Cardiac septum (tissue), 1 donor: ENCODE data around the gene THEM4. TPM values are rescaled to one million over a fixed set of nuclear protein-coding genes. Genes with fewer than 3 reads are reported as not detected.
"Not testable (repeated sequence)": the region's sequence is repeated elsewhere in the genome, so short reads cannot be mapped to it uniquely, and the experiment has no call there.

Experiments used
- DNase-seq: peaks from one replicate; pipeline ENCODE4 v3.0.0-alpha.2; 2020; ENCODE audit warnings: low spot score
- intact Hi-C: fragments of 100-400 bp; cut with DNase I; formaldehyde crosslinking; loops from one replicate; pipeline ENCODE4 v1.14.0; 2022
- total RNA-seq: library from RNA; stranded (reverse); fragmentation: NEBNext Ultra II Directional; extraction: Animal tissue kit (Norgen Biotek cat#: 25700); gene quantifications from one replicate; pipeline ENCODE4 v1.2.1, GENCODE V29; 2021
- donor health status: DM: no; HTN: no; CAD: no.

Gene THEM4
- total RNA-seq, 1 donor from 2014 or later, result 15.7 TPM

- no peak for DNase-seq
- intact Hi-C loops, result no loop called here
Observed at GRCh38 chr1:151902858-151903257, 6.5 kb downstream of the THEM4 start.

DNA sequence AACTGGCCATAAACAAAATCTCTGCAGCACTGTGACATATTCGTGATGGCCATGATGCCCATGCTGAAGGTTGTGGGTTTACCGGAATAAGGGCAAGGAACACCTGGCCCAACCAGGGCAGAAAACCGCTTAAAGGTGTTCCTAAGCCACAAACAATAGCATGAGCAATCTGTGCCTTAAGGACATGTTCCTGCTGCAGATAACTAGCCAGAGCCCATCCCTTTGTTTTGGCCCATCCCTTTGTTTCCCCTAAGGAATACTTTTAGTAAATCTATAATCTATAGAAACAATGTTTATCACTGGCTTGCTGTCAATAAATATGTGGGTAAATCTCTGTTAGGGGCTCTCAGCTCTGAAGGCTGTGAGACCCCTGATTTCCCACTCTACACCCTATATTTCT is 8.5 kb downstream of the THEM4 start:
- DNase-seq, intact Hi-C loops: not testable (repeated sequence)

- intact Hi-C loops, result no loop called here
- DNase-seq, result no peak
Observed at GRCh38 chr1:151898519-151898991, 10.8 kb downstream of the THEM4 start.

DNA sequence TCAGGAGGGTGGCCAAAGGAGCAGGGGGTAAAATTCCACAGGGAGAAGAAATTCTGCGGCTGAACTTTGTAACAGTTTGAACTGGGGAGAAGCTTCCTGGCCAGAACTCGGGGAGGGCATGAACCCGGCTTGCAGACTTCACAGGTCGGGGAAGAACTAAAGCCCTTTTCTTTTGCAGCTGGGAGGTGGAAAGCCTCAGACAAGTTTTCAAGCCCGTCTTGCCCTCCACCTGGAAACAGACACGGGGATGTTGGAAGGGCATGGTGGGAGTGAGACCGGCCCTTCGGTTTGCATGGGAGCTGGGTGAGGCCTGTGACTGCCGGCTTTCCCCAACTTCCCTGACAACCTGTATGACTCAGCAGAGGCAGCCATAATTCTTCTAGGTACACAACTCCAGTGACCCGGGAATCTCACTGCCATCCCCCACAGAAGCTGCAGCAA is 11.3 kb downstream of the THEM4 start:
- intact Hi-C loops, result no loop called here

GRCh38 chr1:151893176-151893924 is 16.0 kb downstream of the THEM4 start:
- intact Hi-C loops, result no loop called here
- DNase-seq, result no peak

More for the DNA sequence above, 11.3 kb downstream of the THEM4 start:
- no peak for DNase-seq

DNA sequence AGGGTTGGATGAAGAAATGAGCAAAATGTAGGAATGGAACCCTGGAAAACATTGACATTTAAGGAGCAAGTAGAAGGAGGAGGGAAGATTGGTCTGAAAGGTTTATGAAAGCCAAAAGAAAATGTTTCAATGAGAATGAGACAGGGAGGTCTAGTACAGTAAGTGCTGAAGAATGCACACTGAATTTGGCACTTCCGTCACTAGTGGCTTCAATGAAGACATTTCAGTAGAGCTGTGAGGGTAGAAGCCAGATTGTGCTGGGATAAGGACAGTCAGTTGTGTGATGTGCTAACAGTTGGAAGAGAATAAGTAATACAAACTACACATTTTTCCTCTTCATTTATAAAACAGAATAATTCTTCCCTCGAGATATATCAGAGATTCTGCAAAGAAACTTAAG is 17.1 kb downstream of the THEM4 start:
- intact Hi-C loops, result no loop called here
- no peak for DNase-seq

GRCh38 chr1:151891512-151891911 is 17.8 kb downstream of the THEM4 start:
- intact Hi-C loops, result no loop called here
- DNase-seq, result no peak

DNA sequence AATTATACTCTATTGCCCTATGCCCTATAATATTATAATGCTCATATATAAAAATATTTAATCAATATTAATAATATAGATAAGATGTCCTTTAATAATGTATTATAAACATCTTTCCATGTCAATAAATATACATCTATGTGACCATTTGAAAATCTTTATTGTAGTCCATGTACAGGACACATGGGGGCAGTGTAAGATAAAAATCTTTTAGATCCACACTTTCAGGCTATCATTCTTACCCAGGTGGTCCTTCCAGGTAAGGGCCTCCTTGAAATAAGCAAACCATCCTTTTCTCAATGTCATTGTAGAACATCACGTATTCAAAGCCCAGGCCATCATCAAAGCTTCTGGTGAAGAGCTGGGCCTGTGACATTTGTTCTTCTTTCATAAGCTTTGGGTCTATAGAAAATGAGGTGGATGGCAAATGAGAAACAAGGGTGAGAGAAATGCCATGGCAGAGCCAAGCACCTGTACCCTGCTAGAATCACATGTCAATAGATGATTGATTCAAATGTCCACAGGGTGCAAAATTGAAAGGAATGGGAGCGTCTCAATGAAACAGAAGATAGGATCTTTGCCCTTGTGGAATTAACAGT is 20.2 kb downstream of the THEM4 start:
- intact Hi-C loops, result no loop called here
- DNase-seq, result no peak

DNA sequence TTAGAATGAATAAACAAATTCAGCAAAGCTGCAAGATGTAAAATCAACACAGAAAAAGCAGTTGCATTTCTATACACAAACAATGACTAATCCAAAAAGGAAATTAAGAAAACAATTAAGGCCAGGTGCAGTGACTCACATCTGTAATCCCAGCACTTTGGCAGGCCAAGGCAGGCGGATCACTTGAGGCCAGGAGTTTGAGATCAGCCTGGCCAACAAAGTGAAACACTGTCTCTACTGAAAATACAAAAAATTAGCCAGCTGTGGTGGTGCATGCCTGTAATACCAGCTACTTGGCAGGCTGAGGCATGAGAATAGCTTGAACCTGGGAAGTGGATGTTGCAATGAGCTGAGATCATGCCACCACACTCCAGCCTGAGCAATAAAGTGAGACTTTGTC is 22.3 kb downstream of the THEM4 start:
- intact Hi-C loops, result no loop called here

GRCh38 chr1:151885479-151885878 is 23.8 kb downstream of the THEM4 start:
- DNase-seq, result no peak
- intact Hi-C loops, result no loop called here

More for the DNA sequence above, 22.3 kb downstream of the THEM4 start:
- no peak for DNase-seq

GRCh38 chr1:151884879-151885278 is 24.4 kb downstream of the THEM4 start:
- intact Hi-C loops, result not testable (repeated sequence)

DNA sequence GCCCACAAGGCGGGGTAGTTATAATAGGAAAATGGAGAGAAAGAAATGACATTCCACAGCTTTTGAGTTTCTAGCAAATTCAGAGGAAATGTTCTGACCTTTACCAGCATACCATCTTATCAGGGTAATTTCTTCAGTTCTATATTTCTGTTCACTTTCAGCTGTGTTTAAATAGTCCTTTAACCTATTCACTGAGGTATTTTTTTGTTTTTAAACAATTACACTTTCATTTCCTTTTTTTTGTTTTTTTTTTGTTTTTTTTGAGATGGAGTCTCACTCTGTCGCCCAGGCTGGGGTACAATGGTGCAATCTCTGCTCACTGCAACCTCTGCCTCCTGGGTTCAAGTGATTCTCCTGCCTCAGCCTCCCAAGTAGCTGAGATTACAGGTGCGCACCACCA is 24.9 kb downstream of the THEM4 start:
- intact Hi-C loops, DNase-seq: not testable (repeated sequence)

More at GRCh38 chr1:151884879-151885278, 24.4 kb downstream of the THEM4 start:
- DNase-seq, result not testable (repeated sequence)

- DNase-seq, intact Hi-C loops: not testable (repeated sequence)
Observed at GRCh38 chr1:151883898-151884297, 25.4 kb downstream of the THEM4 start.

GRCh38 chr1:151882918-151883317 is 26.4 kb downstream of the THEM4 start:
- intact Hi-C loops, result not testable (repeated sequence)

GRCh38 chr1:151882466-151882865 is 26.8 kb downstream of the THEM4 start:
- DNase-seq, result no peak
- intact Hi-C loops, result no loop called here

More at GRCh38 chr1:151882918-151883317, 26.4 kb downstream of the THEM4 start:
- not testable (repeated sequence) for DNase-seq

GRCh38 chr1:151881479-151881878 is 27.8 kb downstream of the THEM4 start:
- intact Hi-C loops, result no loop called here
- DNase-seq, result no peak

DNA sequence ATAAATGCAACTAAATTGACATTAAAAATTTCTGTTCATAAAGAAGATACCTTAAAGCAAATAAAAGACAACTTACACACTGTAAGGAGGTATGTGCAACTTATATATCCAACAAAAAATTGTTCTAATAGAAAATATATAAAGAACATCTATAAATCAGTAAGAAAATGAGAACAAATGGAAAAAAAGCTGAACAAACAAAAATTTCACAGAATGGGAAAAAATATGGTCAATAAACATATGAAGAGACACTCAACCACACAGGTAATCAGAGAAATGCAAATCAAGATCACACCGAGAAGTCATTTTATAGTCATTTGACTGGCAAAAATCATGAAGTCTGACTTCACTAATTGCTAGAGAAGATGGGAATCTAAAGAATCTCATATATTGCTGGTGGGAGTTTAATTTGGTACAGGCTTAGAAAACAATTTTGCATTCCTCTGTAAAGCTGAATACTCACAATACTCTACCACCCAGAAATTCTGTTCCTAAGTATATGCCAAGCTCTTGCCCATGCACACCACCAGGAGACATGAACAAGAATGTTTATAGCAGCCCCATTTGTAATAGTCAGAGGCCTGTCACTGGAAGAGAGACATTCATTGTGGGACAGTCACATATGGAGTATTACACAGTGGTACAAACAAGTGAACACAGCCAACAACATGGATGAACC is 33.8 kb downstream of the THEM4 start:
- no peak for DNase-seq
- intact Hi-C loops, result no loop called here

DNA sequence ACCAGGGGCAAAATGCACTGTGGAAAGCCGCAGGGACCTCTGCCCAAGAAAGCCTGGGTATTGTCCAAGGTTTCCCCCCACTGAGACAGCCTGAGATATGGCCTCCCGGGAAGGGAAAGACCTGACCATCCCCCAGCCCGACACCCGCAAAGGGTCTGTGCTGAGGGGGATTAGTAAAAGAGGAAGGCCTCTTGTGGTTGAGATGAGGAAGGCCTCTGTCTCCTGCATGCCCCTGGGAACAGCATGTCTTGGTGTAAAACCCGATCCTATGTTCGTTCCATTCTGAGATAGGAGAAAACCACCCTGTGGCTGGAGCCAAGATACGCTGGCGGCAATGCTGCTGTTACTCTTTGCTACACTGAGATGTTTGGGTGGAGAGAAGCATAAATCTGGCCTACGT is 36.5 kb downstream of the THEM4 start:
- DNase-seq, intact Hi-C loops: not testable (repeated sequence)

DNA sequence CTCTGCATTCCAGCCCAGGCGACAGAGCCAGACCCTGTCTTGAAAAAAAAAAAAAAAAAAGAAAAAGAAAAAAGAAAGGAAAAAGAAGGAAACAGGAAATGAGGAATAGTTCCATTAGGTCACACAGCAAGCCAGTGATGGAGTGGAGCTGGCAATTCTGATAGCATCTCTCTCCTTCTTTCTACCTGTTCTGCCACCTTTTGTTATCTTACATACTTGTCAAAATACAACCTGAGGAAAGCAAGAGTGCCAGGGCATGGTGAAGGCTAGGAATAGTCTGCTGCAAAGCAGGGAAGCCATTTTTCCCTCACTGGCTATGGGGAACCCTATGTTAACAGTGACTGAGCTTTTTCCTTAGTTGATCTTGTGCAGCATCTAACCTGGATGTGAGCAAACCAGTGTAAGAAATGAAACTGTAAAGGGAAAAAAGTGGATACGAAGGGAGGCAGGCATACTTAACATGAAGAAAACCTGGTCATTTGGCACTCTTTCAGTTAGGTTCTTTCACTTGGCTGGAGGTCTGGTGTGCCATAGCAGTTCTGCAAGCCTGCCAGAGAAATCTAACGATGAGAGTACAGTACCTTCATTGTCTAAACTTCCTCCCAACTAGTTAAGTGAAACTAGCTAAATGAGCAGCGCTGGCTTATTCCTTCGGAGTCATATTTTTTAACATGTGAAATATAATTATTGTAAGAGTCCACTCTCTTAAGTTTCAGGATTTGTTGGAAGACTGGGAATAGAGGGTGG is 37.9 kb downstream of the THEM4 start:
- no peak for DNase-seq
- intact Hi-C loops, result no loop called here

DNA sequence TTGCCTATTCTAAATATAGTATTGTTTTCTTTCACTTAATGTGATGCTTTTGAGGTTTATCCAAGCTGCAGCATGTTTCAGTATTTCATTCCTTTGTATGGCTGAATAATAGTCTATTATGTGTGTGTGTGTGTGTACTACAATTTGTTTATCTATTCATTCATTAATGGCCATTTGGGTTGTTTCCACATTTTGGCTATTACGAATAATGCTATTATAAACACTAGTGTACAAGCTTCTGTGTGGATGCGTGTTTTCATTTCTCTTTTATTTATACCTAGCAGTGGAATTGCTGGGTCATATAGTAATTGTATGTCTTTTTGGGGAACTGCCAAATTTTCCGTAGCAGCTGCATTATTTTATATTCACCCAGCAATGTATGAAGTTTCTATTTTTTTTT is 40.8 kb downstream of the THEM4 start:
- DNase-seq, result no peak
- intact Hi-C loops, result no loop called here
